Measurements from ENCODE around the gene RELL2.

GRCh38 chr5:141602606-141603005 lies 34.2 kb upstream of the RELL2 start:
- no peak for TF ChIP-seq POLR2A (IDR thresholded peaks at IDR 0.05)
- TF ChIP-seq, protein P1, sequence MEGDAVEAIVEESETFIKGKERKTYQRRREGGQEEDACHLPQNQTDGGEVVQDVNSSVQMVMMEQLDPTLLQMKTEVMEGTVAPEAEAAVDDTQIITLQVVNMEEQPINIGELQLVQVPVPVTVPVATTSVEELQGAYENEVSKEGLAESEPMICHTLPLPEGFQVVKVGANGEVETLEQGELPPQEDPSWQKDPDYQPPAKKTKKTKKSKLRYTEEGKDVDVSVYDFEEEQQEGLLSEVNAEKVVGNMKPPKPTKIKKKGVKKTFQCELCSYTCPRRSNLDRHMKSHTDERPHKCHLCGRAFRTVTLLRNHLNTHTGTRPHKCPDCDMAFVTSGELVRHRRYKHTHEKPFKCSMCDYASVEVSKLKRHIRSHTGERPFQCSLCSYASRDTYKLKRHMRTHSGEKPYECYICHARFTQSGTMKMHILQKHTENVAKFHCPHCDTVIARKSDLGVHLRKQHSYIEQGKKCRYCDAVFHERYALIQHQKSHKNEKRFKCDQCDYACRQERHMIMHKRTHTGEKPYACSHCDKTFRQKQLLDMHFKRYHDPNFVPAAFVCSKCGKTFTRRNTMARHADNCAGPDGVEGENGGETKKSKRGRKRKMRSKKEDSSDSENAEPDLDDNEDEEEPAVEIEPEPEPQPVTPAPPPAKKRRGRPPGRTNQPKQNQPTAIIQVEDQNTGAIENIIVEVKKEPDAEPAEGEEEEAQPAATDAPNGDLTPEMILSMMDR (IDR thresholded peaks at IDR 0.05) = no peak
